Thymus (tissue), 11 donors: Measurements from ENCODE around the gene DNER. TPM values are rescaled to one million over a fixed set of nuclear protein-coding genes. Genes with fewer than 3 reads are reported as not detected.

Experiments
- DNase-seq, 9 donors: peaks; one replicate each; pipeline ENCODE4 v3.0.0-alpha.2; 2013; ENCODE audit warnings: low spot score in 9 of 9, low read depth in 6 of 9, missing footprints in 1 of 9
- H3K27ac ChIP-seq, 2 donors: one replicate each; pipeline ENCODE4 v1.5.1; 2013; ENCODE audit warnings: control low read depth in 1 of 2, low read depth in 1 of 2, low read length in 1 of 2, mild to moderate bottlenecking in 1 of 2, moderate library complexity in 1 of 2
- H3K27me3 ChIP-seq, 2 donors: one replicate each; pipeline ENCODE4 v1.5.1; 2013; ENCODE audit warnings: low read length in 1 of 2; ENCODE audit not compliant: control insufficient read depth in 2 of 2, insufficient read depth in 1 of 2
- H3K36me3 ChIP-seq, 2 donors: one replicate each; pipeline ENCODE4 v1.5.1; 2013; ENCODE audit warnings: low read length in 1 of 2, mild to moderate bottlenecking in 1 of 2, moderate library complexity in 1 of 2; ENCODE audit not compliant: control insufficient read depth in 2 of 2, insufficient read depth in 2 of 2
- H3K4me1 ChIP-seq, 2 donors: one replicate each; pipeline ENCODE4 v1.5.1; 2013; ENCODE audit warnings: low read length in 2 of 2; ENCODE audit not compliant: control insufficient read depth in 2 of 2, insufficient read depth in 2 of 2
- H3K4me3 ChIP-seq, 2 donors: one replicate each; pipeline ENCODE4 v1.5.1; 2013; ENCODE audit warnings: low read length in 2 of 2, control low read depth in 1 of 2, mild to moderate bottlenecking in 1 of 2
- H3K9me3 ChIP-seq, 2 donors: one replicate each; pipeline ENCODE4 v1.5.1; 2013; ENCODE audit warnings: low read length in 1 of 2, mild to moderate bottlenecking in 1 of 2; ENCODE audit not compliant: control insufficient read depth in 2 of 2, insufficient read depth in 1 of 2
- WGBS: extraction: QIAGEN DNeasy Blood & Tissue Kit; methylation state at CpG from one replicate; pipeline ENCODE4 v1.1.7; 2013; 5-methylcytosine and 5-hydroxymethylcytosine counted together
- polyA plus RNA-seq: library from polyadenylated mRNA; stranded (reverse); fragments of 200-250 nt; gene quantifications from one replicate; pipeline ENCODE4 v1.2.3, GENCODE V29; 2013
- total RNA-seq: library from RNA; stranded (reverse); fragments of 120-200 nt; gene quantifications from one replicate; pipeline ENCODE4 v1.2.4, GENCODE V29; 2013
- donor health status: healthy.

DNER gene
- total and polyA plus RNA-seq, 2 donors = 0.09 to 0.59 TPM

DNA sequence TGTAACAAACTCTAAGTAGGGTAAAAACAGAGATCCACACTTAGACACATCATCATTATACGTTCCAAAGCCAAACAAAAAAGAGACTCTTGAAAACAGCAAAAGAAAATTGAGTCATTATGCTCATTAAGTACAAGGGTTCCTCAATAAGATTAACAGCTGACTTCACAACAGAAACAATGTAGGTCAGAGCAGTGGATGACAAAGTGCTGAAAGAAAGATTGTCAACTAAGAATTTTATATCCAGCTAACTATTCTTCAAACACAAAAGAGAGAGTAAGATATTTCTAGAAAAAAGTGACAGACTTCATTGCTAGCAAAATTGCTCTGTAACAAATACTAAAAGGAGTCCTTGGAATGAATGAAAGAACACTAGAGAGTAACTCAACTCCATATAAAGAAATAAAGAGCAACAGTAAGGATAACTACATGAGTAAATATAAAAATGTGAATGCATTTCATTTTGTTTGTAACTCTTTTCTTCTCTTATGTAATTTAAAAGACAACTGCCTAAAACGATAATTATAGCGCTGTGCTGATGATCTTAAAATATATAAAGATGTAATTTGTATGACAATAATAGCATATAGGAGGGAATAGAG is 23.8 kb upstream of the DNER start:
- Histone ChIP-seq H3K9me3 (peaks cover 0 to 5% of the 10 kb centered on the region in 2 donors), H3K36me3 (no peaks in the 10 kb centered on the region), H3K4me3 (no peak overlapping the region), H3K27me3 (no peaks in the 10 kb centered on the region), H3K4me1 (no peaks in the 10 kb centered on the region), H3K27ac (no peak overlapping the region)
- WGBS = 93% methylated on average over 3 of the region's 3 CpGs
- DNase-seq = no peak

DNA sequence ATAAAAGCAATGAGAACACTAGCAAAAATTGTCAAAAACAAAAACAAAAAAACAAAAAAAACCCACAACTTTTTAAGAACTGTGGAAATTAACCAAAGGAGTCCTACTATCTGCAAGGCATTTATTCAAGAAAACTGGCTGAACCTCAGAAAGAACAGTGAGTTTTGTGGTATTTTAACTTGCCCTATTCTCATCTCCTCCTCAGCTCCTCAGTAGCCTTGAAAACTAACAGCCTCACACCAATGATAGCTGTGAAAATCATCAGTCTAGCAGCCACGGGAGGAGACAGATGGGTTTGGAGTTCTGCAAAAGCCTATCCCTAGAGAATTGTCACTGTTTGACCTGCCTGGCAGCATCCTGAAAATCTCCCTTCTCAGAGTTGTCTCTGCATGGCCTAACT is 20.1 kb upstream of the DNER start:
- no peak overlapping the region for H3K27ac ChIP-seq
- H3K4me1 ChIP-seq = no peaks in the 10 kb centered on the region
- no peak for DNase-seq
- no peaks in the 10 kb centered on the region for H3K36me3 ChIP-seq
- peaks cover 0 to 5% of the 10 kb centered on the region in 2 donors for H3K9me3 ChIP-seq
- no peaks in the 10 kb centered on the region for H3K27me3 ChIP-seq
- no peak overlapping the region for H3K4me3 ChIP-seq
- WGBS = 84% methylated on average over 1 of the region's 1 CpG

DNA sequence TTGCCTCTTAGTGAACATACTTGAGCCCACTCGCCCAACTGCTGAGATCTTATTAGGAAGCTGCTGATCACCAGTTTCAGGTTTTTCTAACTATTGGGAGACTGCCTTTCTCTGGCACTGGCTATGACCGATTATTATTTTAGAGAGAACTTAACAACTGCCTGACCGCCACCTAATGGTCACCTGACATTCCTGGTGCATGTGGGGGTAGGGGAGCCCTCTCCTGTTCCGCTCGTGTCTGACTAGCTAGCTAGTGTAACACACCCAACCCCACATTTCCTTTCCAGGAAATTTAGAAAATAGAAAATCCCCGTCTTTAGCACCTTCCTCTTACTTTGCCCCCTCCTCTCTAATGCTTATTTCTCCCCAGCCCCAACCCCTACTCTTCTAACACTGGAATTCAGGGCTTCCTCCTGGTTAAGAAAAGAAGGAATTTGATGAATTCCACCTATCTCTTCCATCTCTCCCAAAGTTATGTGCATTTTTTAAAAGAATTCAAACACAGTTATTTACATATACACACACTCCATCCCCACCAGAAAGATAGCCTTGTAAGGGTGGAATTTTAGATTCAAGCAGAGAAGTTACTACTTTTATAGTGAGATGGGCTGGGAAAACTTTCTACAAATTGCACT is 19.4 kb upstream of the DNER start:
- Histone ChIP-seq H3K27ac (no peak overlapping the region), H3K4me1 (no peaks in the 10 kb centered on the region), H3K27me3 (no peaks in the 10 kb centered on the region), H3K36me3 (no peaks in the 10 kb centered on the region), H3K9me3 (peaks cover 0 to 5% of the 10 kb centered on the region in 2 donors), H3K4me3 (no peak overlapping the region)
- 76% methylated on average over 6 of the region's 6 CpGs for WGBS
- no peak for DNase-seq

DNA sequence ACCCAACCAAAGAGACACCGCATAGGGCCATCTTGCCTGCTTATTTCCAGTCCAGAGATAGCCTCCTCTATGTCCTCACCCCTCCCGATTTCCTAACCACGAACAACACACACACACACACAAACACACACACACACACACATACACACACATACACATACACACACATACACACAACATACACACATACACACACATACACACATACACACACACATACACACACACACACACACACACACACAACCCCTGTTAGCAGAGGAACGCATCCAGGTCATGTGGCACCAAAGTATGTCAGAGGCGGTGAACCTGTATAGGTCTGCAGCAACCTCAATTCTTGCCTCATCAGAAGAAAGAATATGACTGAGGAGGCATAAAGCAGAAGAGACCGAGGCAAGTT is 18.5 kb upstream of the DNER start:
- Histone ChIP-seq H3K9me3 (peaks cover 0 to 5% of the 10 kb centered on the region in 2 donors), H3K27me3 (no peaks in the 10 kb centered on the region), H3K27ac (no peak overlapping the region), H3K36me3 (no peaks in the 10 kb centered on the region), H3K4me1 (no peaks in the 10 kb centered on the region), H3K4me3 (no peak overlapping the region)
- 96% methylated on average over 6 of the region's 6 CpGs for WGBS
- DNase-seq = no peak

DNA sequence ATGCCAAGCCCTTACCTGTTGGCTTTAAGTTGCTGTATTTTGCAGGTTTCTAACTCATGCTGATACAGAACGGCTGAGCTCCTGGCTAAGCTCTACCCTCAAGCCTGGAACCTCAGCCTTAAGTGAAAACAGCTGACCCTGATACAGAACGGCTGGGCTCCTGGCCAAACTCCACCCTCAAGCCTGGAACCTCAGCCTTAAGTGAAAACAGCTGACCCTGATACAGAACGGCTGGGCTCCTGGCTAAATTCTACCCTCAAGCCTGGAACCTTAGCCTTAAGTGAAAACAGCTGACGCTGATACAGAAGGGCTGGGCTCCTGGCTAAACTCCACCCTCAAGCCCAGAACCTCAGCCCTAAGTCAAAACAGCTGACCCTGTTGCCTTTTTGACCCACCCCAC is 17.6 kb upstream of the DNER start:
- H3K27ac ChIP-seq = no peak overlapping the region
- H3K4me1 ChIP-seq = no peaks in the 10 kb centered on the region
- DNase-seq = no peak
- WGBS = 76% methylated on average over 4 of the region's 4 CpGs
- H3K9me3 ChIP-seq = peaks cover 0 to 5% of the 10 kb centered on the region in 2 donors
- H3K36me3 ChIP-seq = no peaks in the 10 kb centered on the region
- no peaks in the 10 kb centered on the region for H3K27me3 ChIP-seq
- no peak overlapping the region for H3K4me3 ChIP-seq

DNA sequence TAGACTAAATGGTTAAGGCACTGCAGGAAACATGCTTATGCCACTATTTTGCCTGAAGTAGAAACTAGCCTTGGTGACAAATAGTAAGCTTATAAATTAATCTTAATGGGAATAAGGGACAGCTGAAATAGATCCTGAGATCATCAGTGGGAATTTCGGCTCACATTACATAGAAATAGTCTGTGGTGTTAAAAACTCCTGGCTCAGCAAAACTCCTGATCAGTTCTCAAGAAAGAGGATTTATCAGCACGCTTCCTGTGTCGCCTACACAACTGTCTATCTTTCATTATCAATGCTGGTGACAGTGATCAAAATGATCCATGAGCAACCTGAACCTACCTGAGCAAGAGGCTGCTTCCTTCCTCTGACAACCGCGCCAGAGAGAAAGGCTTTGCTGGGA is 17.0 kb upstream of the DNER start:
- DNase-seq = no peak
- Histone ChIP-seq H3K27ac (no peak overlapping the region), H3K36me3 (no peaks in the 10 kb centered on the region), H3K9me3 (peaks cover 0 to 4% of the 10 kb centered on the region in 2 donors), H3K27me3 (peaks cover 0 to 4% of the 10 kb centered on the region in 2 donors), H3K4me3 (no peak overlapping the region), H3K4me1 (no peaks in the 10 kb centered on the region)
- WGBS = 94% methylated on average over 5 of the region's 5 CpGs

DNA sequence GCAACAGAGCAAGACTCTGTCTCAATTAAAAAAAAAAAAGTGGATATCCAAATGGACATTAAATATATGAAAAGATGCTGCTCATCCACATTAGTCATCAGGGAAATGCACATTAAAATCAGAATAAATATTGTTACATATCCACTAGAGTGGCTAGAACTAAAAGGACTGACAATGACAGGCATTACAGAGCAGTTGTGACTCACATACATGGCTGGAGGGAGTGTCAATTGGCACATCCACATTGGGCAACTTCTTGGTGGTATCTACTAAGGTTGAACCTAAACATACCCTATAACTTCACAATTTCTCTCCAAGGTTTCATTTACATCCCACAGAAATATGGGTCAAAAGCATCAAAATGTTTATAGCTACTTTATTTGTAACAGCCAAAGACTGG is 14.0 kb upstream of the DNER start:
- H3K4me1 ChIP-seq = no peaks in the 10 kb centered on the region
- peaks cover 0 to 4% of the 10 kb centered on the region in 2 donors for H3K27me3 ChIP-seq
- no peaks in the 10 kb centered on the region for H3K36me3 ChIP-seq
- no peaks in the 10 kb centered on the region for H3K9me3 ChIP-seq
- no peak overlapping the region for H3K4me3 ChIP-seq
- no peak for DNase-seq
- no peak overlapping the region for H3K27ac ChIP-seq

DNA sequence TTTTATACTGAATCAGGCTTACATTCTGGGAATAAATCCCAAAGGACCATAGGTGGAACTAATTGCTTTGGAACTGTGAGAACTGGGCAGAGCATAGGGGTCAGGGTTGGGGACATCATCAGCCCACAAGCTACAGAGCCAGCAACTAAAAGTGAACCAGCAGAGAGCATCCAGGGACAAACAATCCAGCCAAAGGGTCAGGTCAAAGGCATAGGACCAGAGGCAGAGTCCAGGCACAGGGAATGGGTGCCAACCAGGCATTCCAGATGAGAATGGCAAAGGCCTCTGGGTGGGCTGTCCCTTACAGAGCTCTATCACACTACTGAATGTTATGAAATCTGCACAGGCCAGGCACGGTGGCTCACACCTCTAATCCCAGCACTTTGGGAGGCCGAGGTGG is 12.3 kb upstream of the DNER start:
- no peak for DNase-seq
- WGBS = 97% methylated on average over 2 of the region's 2 CpGs
- H3K4me1 ChIP-seq = no peaks in the 10 kb centered on the region
- H3K4me3 ChIP-seq = no peak overlapping the region
- no peaks in the 10 kb centered on the region for H3K36me3 ChIP-seq
- H3K27me3 ChIP-seq = peaks cover 0 to 4% of the 10 kb centered on the region in 2 donors
- no peak overlapping the region for H3K27ac ChIP-seq
- no peaks in the 10 kb centered on the region for H3K9me3 ChIP-seq

DNA sequence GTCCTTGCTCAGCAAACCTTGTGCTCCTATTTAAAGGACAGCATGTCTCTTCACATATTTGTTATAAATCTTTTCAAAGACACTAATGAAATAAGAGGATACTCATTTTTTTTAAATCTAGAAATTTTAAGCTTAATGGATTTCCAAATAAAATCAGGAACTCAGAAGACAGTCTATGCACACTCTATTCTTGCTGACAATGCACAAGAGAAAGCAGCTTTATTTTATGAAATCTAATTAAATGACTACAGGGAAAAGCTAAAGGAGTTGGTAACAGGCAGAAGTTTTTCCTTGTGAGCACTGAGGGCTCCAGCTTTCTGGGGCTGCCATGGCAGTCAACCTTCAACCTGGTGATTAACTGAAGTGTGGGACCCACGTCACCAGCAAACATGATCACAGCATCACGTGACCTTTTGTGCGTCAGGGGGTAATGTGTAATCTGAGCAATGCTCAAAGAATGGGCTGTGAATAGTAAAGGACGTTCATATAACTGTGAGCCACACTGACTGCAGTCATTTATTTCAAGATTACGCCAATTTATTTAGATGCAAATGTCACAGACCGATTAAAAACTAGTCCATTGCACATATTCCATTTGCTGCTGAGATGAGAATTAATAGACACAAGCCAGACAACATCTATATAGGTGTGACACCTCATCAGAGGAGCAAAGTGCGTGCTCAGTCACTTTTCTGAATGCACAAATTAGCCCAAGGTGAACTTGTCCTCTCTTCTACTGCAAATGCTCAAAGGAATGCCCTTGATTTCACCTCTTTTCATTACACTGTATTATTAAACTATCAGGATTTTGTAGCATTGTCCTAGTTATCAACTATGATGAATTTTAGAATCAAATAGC is 11.6 kb upstream of the DNER start:
- H3K4me1 ChIP-seq = no peaks in the 10 kb centered on the region
- DNase-seq = no peak
- peaks cover 0 to 4% of the 10 kb centered on the region in 2 donors for H3K27me3 ChIP-seq
- H3K9me3 ChIP-seq = no peaks in the 10 kb centered on the region
- H3K4me3 ChIP-seq = no peak overlapping the region
- H3K36me3 ChIP-seq = no peaks in the 10 kb centered on the region
- no peak overlapping the region for H3K27ac ChIP-seq
- 90% methylated on average over 7 of the region's 7 CpGs for WGBS
